Smooth muscle cell (in vitro differentiated cells): ENCODE results near the gene CTBP2. TPM values are rescaled to one million over a fixed set of nuclear protein-coding genes. Genes with fewer than 3 reads are reported as not detected.

ENCODE experiments used
- DNase-seq: peaks from one replicate; lab custom pipeline; 2025; ENCODE audit not compliant: unreplicated experiment; lab: John Stamatoyannopoulos, UW
- H2AFZ ChIP-seq: fragments of 200-600 bp; sonication (generic); 2 replicates; pipeline ENCODE4 v1.6.0; 2016; ENCODE audit warnings: antibody characterized with exemption, low read depth, mild to moderate bottlenecking
- H3F3A ChIP-seq: fragments of 200-600 bp; sonication (generic); 2 replicates; pipeline ENCODE4 v1.6.0; 2017; ENCODE audit warnings: antibody characterized with exemption, low read depth
- H3K27ac ChIP-seq: fragments of 200-600 bp; sonication (generic); 2 replicates; pipeline ENCODE4 v1.5.1; 2016; ENCODE audit warnings: low read depth, mild to moderate bottlenecking
- H3K27me3 ChIP-seq: fragments of 200-600 bp; sonication (generic); 2 replicates; pipeline ENCODE4 v1.6.1; 2016; ENCODE audit warnings: low read depth, mild to moderate bottlenecking
- H3K36me3 ChIP-seq: fragments of 200-600 bp; sonication (generic); 2 replicates; pipeline ENCODE4 v1.5.1; 2016; ENCODE audit warnings: low read depth
- H3K4me1 ChIP-seq: fragments of 200-600 bp; sonication (generic); 2 replicates; pipeline ENCODE4 v1.5.1; 2016; ENCODE audit warnings: low read depth
- H3K4me2 ChIP-seq: fragments of 200-600 bp; sonication (generic); 2 replicates; pipeline ENCODE4 v1.6.0; 2016; ENCODE audit warnings: mild to moderate bottlenecking
- H3K4me3 ChIP-seq: fragments of 200-600 bp; sonication (generic); 2 replicates; pipeline ENCODE4 v1.5.1; 2016; ENCODE audit warnings: mild to moderate bottlenecking
- H3K79me2 ChIP-seq: fragments of 200-600 bp; sonication (generic); 2 replicates; pipeline ENCODE4 v1.6.0; 2016; ENCODE audit warnings: low read depth, mild to moderate bottlenecking
- H3K9ac ChIP-seq: fragments of 200-600 bp; sonication (generic); 2 replicates; pipeline ENCODE4 v1.6.0; 2016; ENCODE audit warnings: low read depth
- H3K9me3 ChIP-seq: fragments of 200-600 bp; sonication (generic); replicated peaks from 2 replicates; pipeline ENCODE4 v1.5.1; 2016; ENCODE audit warnings: low read depth
- H4K20me1 ChIP-seq: fragments of 200-600 bp; sonication (generic); 2 replicates; pipeline ENCODE4 v1.6.0; 2016; ENCODE audit warnings: low read depth
- WGBS: methylation state at CpG from one replicate; pipeline ENCODE4 v1.1.7; 2016; ENCODE audit warnings: low lambda C conversion rate; 5-methylcytosine and 5-hydroxymethylcytosine counted together
- polyA plus RNA-seq: library from polyadenylated mRNA; unstranded; fragments of >200 nt; fragmentation: Nextera tagmentation; extraction: Ambion mirVana; gene quantifications from 2 replicates; pipeline ENCODE4 v1.2.1, GENCODE V29; 2016
- total RNA-seq: library from RNA; depleted of rRNA; stranded (reverse); fragments of >200 nt; gene quantifications from 2 replicates; pipeline ENCODE4 v1.2.3, GENCODE V29; 2014
- TF ChIP-seq, protein P1 (sequence below): fragments of 200-600 bp; sonication (generic); IDR thresholded peaks from 2 replicates; pipeline ENCODE4 v1.5.1; 2017; ENCODE audit warnings: borderline replicate concordance, mild to moderate bottlenecking, antibody characterized with exemption; ENCODE audit not compliant: insufficient read depth, poor library complexity, severe bottlenecking

The CTBP2 gene
- total and polyA plus RNA-seq, 2 experiments from 2014 or later, result 49.9 to 69.5 TPM

DNA sequence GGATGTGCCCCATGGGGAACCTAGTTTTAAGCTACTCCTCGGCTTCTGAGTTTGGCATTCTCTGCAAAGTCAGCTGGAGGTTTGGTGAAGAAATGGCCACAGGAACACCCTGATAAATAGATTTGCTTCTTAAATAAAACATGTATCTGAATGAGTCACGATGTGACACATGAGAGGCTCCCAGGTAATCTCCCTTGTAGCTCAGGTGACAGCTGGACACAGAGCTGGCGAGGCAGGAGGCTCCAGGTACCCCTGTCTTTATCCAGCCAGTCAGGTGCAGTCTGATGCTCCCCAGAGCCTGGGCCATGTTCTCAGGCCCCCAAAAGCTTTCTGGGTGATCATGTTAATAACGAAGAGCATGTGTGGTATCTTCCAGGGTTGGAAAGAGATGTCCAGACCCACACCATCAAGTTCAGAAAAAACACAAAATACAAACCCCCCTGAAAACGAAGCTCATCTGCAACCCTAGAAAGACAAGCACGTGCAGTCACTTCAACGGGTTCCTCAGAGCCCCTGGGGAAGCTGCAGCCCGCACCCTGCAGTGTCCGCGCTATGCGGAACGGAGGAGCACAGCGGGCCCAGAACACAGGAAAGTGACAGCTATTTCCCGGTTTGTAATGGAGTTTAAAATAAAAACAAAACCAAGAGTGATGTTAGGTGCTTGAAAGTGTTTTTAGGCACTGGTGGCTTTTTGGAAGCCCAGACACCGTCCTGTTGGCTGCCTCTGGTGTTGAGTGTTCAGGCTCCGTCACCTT is 149.0 kb downstream of the CTBP2 start:
- DNase-seq, result no peak
- Histone ChIP-seq H3K27me3 (no peaks in the 10 kb centered on the region), H3K9ac (no peak overlapping the region), H3K9me3 (no peaks in the 10 kb centered on the region), H3K4me3 (no peak overlapping the region), H3F3A (no peaks in the 10 kb centered on the region), H4K20me1 (peaks cover 100% of the 10 kb centered on the region), H2AFZ (no peak overlapping the region), H3K27ac (no peak overlapping the region), H3K79me2 (peaks cover 59% of the 10 kb centered on the region), H3K4me1 (no peaks in the 10 kb centered on the region), H3K36me3 (no peaks in the 10 kb centered on the region), H3K4me2 (no peak overlapping the region)
- TF ChIP-seq, protein P1, sequence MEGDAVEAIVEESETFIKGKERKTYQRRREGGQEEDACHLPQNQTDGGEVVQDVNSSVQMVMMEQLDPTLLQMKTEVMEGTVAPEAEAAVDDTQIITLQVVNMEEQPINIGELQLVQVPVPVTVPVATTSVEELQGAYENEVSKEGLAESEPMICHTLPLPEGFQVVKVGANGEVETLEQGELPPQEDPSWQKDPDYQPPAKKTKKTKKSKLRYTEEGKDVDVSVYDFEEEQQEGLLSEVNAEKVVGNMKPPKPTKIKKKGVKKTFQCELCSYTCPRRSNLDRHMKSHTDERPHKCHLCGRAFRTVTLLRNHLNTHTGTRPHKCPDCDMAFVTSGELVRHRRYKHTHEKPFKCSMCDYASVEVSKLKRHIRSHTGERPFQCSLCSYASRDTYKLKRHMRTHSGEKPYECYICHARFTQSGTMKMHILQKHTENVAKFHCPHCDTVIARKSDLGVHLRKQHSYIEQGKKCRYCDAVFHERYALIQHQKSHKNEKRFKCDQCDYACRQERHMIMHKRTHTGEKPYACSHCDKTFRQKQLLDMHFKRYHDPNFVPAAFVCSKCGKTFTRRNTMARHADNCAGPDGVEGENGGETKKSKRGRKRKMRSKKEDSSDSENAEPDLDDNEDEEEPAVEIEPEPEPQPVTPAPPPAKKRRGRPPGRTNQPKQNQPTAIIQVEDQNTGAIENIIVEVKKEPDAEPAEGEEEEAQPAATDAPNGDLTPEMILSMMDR, result no peak
- WGBS, result 95% methylated on average over 16 of the region's 16 CpGs

DNA sequence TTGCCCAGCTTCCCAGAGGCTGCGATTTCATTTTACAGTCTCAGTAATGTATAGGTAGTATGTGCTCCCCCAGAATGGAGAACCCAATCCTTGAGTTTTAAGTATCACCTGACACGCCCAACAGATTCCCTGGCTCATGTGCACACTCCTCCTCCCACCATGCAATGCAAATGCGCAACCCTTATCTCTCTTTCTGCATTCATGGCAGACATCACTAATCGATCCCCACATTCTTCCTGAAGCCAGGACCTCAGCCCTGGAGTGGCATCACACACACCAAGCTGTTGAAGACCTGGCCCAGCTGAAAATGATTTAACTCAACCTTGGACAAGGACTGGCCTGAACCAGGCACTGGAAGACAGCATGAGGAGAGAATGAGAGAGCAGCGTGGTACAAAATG is 150.0 kb downstream of the CTBP2 start:
- Histone ChIP-seq H3K27me3 (no peaks in the 10 kb centered on the region), H2AFZ (no peak overlapping the region), H3K27ac (no peak overlapping the region), H3K4me3 (no peak overlapping the region), H3F3A (no peaks in the 10 kb centered on the region), H3K4me2 (no peak overlapping the region), H3K79me2 (peaks cover 57% of the 10 kb centered on the region), H3K9me3 (no peaks in the 10 kb centered on the region), H3K4me1 (no peaks in the 10 kb centered on the region), H3K9ac (no peak overlapping the region), H3K36me3 (no peaks in the 10 kb centered on the region), H4K20me1 (peaks cover 100% of the 10 kb centered on the region)
- WGBS, result 92% methylated on average over 5 of the region's 5 CpGs
- TF ChIP-seq, protein P1, result no peak
- no peak for DNase-seq

DNA sequence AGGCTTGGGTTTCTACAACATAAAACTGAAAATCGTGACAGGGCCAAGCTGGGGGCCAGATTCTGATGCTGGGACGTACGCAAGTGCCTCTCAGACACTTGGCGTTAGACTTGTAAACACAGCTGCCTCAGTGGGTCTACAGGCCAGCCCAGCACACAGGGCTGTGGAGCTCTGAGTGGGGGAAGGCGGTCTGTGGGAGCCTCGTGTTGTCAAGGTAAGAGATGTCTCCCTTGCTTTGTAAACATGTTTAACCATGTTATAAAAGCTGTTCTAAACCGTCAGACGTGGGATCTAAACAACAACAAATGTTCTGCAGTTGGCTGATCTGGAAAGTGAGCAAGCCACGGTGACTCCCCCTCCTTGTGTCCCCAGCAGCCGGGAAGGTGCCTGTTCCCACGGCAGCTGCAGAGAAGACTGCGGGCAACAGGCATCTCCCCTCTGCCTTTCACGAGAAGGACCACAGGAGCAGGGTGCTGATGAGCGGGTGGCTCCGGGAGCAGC is 150.7 kb downstream of the CTBP2 start:
- H3K4me2 ChIP-seq, result no peak overlapping the region
- H2AFZ ChIP-seq, result no peak overlapping the region
- no peak for DNase-seq
- H3K27ac ChIP-seq, result no peak overlapping the region
- no peaks in the 10 kb centered on the region for H3K36me3 ChIP-seq
- no peaks in the 10 kb centered on the region for H3F3A ChIP-seq
- no peak overlapping the region for H3K9ac ChIP-seq
- H3K79me2 ChIP-seq, result peaks cover 57% of the 10 kb centered on the region
- H3K4me3 ChIP-seq, result no peak overlapping the region
- no peaks in the 10 kb centered on the region for H3K27me3 ChIP-seq
- 88% methylated on average over 15 of the region's 15 CpGs for WGBS
- TF ChIP-seq, protein P1, result no peak
- peaks cover 100% of the 10 kb centered on the region for H4K20me1 ChIP-seq
- H3K9me3 ChIP-seq, result no peaks in the 10 kb centered on the region
- no peaks in the 10 kb centered on the region for H3K4me1 ChIP-seq
